Measurements from ENCODE around the gene MSRB3. TPM values are rescaled to one million over a fixed set of nuclear protein-coding genes. Genes with fewer than 3 reads are reported as not detected.

Gene MSRB3
- total RNA-seq, 4 donors from 2014 or later = 21.7 to 56.9 (median 26.4) TPM

DNA sequence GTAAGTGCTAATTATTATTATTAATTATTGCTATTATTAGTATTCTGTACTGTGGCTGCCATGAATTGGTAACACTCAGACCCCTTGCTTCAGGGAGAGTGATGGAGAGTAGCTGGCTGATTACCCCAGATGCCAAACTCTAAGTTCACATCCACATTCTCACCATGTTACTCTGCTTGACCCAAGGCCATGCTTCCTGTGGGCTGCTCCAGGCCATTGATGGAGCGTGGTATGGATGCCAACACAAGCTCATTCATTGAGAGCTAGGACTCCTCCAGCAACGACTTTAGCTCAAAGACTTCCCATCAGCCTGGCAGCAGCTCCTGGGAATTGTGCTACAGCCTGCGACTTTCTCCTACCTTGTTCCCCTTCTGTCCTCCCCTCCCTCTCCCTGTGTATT, 233.4 kb downstream of the MSRB3 start:
- no peak for DNase-seq
- Histone ChIP-seq H3K36me3 (no peaks in the 10 kb centered on the region), H3K4me3 (no peak overlapping the region), H3K4me1 (peaks cover 0 to 14% (median 3%) of the 10 kb centered on the region in 4 donors), H3K27me3 (no peaks in the 10 kb centered on the region), H3K9me3 (no peaks in the 10 kb centered on the region), H3K27ac (no peak overlapping the region)
- in situ Hi-C loops (cut with MboI; ENCODE audit: low pct_ligation_motif_present in 1 of 4, low pct_unique_long_range_greater_than_20kb in 1 of 4, low sequenced_read_pairs in 3 of 4) = no loop called here
- intact Hi-C loops (cut with DNase I; ENCODE audit: low total_unique reads) = no loop called here
- no peak for TF ChIP-seq POLR2AphosphoS5 (IDR thresholded peaks at IDR 0.05)
- TF ChIP-seq, protein P1, sequence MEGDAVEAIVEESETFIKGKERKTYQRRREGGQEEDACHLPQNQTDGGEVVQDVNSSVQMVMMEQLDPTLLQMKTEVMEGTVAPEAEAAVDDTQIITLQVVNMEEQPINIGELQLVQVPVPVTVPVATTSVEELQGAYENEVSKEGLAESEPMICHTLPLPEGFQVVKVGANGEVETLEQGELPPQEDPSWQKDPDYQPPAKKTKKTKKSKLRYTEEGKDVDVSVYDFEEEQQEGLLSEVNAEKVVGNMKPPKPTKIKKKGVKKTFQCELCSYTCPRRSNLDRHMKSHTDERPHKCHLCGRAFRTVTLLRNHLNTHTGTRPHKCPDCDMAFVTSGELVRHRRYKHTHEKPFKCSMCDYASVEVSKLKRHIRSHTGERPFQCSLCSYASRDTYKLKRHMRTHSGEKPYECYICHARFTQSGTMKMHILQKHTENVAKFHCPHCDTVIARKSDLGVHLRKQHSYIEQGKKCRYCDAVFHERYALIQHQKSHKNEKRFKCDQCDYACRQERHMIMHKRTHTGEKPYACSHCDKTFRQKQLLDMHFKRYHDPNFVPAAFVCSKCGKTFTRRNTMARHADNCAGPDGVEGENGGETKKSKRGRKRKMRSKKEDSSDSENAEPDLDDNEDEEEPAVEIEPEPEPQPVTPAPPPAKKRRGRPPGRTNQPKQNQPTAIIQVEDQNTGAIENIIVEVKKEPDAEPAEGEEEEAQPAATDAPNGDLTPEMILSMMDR (IDR thresholded peaks at IDR 0.05) = no peak
- TF ChIP-seq POLR2A (IDR thresholded peaks at IDR 0.05) = no peak
- no peak for TF ChIP-seq EP300 (IDR thresholded peaks at IDR 0.05; ENCODE audit: low read depth)
- 82 to 96% methylated on average over 2 to 3 of the region's 3 CpGs for WGBS, 2 donors (ENCODE audit: low coverage in 1 of 2)

Other genes starting within 250 kb of the MSRB3 start
- not detected for gene WIF1, start 157.4 kb upstream of the MSRB3 start, total RNA-seq
- 100 to 1,000 TPM in 1 of 4 donors, 10 to 100 TPM in 3; 45.2 to 159 (median 63.0) TPM for gene LEMD3, start 109.1 kb upstream of the MSRB3 start, total RNA-seq